HL-60 (cell line): Measurements from ENCODE around the gene SPTB.

ENCODE experiments used
- CTCF ChIP-seq: IDR thresholded peaks from one replicate; pipeline ENCODE4 v1.5.1; 2011; ENCODE audit warnings: low read length, control low read depth, inconsistent platforms; ENCODE audit not compliant: insufficient read depth
- GABPA ChIP-seq: IDR thresholded peaks from 2 replicates; pipeline ENCODE4 v1.6.1; 2012; ENCODE audit warnings: low read depth
- POLR2AphosphoS5 ChIP-seq: IDR thresholded peaks from 2 replicates; pipeline ENCODE4 v1.6.1; 2012; ENCODE audit warnings: low read depth
- REST ChIP-seq: IDR thresholded peaks from 2 replicates; pipeline ENCODE4 v1.6.1; 2012; ENCODE audit warnings: low read depth; ENCODE audit not compliant: insufficient replicate concordance

DNA sequence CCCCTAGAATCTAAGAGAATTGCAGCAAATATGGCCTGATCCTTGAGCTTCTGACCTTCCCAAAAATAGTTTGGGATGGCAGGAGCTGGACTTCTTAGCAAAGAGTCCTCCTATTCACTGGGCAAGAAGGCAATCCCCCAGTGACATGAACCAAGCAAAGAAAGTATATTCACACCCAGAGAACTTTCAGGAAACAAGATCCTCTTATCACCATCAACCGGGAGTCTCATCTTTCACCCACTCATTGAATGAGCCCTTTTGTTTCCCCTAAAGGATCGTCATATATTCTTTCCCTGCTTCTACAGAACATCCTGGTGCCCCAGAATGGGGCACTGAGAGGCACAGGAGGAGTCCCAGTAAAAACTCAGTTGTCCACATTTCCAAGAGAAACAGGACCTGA, 19.7 kb downstream of the SPTB start:
- TF ChIP-seq CTCF = no peak
- no peak for TF ChIP-seq POLR2AphosphoS5
- TF ChIP-seq REST = no peak
- no peak for TF ChIP-seq GABPA
